SK-N-DZ (cell line): ENCODE measurements around the gene UBXN2A.
"Not testable (repeated sequence)": the region's sequence is repeated elsewhere in the genome, so short reads cannot be mapped to it uniquely, and the experiment has no call there.

ENCODE experiments used
- DNase-seq: peaks from one replicate; pipeline ENCODE4 v3.0.0-alpha.2; 2015; ENCODE audit warnings: low spot score
- small RNA-seq, 2 experiments: library from RNA; depleted of rRNA; stranded (forward); fragments of <200 nt; gene quantifications; one replicate each; pipeline ENCODE3, GENCODE V24; 2014

UBXN2A gene

DNA sequence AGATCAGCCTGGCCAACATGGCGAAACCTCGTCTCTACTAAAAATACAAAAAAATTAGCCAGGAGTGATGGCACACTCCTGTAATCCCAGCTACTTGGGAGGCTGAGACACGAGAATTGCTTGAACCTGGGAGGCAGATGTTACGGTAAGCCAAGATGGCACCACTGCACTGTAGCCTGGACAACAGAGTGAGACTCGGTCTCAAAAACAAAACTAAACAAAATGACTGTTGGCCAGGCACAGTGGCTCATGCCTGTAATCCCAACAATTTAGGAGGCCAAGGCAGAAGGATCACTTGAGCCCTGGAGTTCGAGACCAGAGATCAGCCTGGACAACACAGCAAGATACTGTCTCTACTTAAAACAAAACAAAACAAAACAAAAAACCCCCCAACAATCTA lies 102.9 kb downstream of the UBXN2A start:
- not testable (repeated sequence) for DNase-seq

DNA sequence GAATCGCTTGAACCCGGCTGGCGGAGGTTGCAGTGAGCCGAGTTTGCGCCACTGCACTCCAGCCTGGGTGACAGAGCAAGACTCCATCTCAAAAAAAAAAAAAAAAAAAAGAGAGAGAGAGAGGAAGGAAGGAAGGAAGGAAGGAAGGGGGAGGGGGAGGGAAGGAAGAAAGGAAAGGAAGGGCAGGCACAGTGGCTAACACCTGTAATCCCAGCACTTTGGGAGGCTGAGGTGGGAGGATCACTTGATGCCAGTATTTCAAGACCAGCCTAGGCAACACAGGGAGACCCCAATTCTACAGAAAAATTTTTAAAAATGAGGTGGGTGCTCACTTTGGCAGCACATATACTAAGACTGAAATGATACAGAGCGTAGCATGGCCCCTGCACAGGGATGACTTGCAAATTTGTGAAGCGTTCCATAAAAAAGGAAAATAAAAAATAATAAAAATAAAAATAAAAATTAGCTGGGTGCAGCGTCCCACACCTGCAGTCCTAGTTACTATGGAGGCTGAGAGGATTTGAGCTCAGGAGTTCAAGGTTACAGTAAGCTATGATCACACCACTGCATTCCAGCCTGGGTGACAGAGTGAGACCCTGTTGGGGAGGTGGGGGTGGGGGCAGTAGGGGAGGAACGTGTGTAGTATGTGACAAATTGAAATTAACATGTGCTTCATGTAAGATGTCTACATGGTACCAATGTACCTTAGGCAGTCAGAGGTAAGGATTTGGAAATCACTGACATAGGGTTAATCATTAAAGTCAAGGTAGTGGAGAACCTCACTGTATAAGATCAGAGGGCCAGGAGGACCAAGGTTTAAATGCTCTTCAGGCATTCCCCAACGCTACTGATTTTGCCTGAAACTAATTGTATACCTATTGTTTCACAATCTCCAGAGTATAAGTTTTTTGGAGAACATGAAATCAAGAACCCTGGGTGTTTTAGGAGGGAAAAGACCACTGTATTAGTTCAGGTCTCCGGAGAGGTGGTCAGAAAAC lies 105.5 kb downstream of the UBXN2A start:
- no peak for DNase-seq

DNA sequence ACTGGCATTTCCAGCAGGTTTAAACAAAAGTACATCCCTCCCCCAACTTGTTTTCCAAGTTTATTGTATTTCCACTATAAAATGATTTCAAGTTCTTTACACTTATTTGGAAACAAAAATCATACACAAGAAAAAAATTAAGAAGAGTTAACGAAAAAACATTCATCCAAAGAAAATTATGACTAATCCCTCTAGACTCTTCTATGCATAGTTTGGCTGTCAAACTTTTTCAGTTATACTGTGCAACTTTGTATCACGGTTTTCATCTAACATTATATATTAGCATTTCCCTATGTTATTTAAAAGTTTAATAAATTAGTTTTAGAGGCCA lies 106.3 kb downstream of the UBXN2A start:
- no peak for DNase-seq

DNA sequence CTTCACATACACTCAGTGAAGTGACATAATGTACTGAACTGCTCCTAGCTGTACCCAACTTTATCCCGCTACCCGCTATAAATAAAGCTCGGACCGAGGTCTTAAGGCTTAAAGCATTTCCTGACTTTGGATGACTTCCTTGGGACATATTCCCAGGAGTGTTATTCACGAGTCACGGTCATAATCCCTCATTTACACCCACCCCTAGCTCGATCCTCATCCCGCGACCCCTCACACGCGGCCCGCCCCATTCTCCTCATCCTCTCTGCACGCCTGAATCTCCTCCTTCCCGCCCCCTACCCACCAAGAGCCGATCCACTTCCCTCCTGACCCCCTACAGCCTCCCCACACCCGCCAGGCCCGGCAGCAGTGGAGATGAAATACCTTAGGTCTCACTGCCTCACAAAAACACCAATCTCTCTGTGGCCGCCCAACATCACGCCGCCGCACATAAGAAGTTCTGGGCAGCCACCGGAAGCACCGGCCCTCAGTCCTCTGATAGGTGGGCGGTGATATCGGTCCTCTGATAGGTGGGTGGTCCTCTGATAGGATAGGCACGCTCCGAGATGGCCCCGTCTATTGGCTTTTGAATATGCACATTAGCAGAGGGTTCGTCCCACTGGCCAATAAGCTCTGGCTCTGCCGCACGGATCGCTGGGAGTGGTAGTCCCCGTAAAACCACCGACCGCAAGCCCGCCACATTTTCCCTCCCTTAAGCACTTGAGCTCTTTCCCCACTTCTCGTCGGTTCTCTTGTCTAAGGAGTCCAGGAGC lies 106.9 kb downstream of the UBXN2A start, which contains the start of gene WDCP:
Gene WDCP (minus strand): TSS at position 462 of the 773 bp plus-strand sequence. CDS start 7,897 bp downstream, outside the sequence.
- DNase-seq, result peak; percentile 98

DNA sequence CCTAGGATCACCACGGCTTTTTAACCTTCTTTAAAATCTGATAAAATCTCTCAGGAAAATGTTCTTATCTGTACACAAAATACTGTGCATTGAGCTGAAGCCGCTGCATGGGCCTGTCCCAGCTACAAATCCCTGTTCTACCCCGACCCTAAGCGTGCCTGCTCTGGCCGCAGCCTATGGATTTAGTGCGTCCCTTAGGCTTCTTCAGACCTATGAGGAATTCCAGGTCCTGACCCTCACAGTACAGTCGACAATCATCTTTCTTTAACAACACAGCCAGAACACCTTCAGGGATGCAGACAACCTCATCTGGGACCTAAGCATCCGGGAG lies 107.4 kb downstream of the UBXN2A start:
- no peak for DNase-seq

DNA sequence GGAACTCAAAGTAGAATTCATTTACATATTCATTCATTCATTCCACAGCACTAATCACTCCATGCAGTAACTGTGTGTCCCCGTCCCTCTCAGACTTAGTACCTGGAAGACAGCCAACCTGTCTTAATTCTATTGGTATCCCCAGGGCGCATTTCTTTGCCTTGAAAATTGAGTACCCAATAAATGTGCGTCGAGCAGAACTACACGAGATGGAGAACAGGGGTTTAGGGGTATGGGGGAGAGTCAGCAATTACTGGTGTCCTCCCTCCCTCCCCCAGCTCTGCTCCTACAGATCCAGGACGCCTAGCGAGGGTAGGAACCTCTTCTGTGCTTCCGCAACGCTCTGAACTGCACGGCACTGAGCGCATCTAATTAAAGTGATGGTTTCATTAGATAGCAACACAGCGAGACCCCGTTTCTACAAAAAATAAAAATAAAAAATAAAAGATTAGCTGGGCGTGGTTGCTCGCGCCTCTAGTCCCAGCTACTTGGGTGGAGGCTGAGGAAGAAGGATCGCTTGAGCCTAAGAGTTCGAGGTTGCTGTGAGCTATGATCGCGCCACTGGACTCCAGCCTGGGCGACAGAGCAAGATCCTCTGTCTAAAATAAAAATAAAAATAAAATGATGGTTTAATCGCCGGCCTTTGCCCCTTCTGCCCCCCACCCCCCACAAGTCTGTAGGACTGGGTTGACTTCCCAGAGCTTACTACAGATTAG lies 108.7 kb downstream of the UBXN2A start:
- DNase-seq, result peak; percentile 28

DNA sequence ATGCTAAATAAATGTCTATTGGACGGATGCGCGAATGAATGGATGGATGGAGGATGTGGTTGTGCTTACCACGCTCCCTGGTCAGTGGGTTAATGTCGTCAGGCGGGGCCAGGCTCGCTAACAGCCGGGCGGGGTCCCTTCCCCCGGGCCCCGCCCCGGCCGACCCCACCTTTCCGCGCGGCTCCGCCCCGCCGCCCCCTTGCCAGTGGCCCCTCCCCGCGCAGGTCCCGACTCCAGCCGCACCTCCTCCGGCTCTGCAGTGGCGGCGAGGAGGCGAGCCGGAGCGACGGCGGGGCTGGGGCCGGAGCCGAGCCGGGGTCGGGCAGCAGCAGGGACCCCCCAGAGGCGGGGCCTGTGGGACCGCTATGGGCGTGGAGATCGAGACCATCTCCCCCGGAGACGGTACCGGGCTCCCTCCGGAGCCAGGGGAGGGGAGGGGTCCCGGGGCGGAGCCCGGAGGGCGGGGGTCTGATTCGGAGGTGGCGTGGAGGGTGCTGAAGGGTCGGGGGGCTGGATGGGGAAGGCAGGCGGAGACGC lies 109.3 kb downstream of the UBXN2A start, which contains the start of gene FKBP1B:
Gene FKBP1B (plus strand): TSS at position 257 of the 537 bp plus-strand sequence. CDS start 109 bp downstream, at position 366.
- DNase-seq, result peak; percentile 79

DNA sequence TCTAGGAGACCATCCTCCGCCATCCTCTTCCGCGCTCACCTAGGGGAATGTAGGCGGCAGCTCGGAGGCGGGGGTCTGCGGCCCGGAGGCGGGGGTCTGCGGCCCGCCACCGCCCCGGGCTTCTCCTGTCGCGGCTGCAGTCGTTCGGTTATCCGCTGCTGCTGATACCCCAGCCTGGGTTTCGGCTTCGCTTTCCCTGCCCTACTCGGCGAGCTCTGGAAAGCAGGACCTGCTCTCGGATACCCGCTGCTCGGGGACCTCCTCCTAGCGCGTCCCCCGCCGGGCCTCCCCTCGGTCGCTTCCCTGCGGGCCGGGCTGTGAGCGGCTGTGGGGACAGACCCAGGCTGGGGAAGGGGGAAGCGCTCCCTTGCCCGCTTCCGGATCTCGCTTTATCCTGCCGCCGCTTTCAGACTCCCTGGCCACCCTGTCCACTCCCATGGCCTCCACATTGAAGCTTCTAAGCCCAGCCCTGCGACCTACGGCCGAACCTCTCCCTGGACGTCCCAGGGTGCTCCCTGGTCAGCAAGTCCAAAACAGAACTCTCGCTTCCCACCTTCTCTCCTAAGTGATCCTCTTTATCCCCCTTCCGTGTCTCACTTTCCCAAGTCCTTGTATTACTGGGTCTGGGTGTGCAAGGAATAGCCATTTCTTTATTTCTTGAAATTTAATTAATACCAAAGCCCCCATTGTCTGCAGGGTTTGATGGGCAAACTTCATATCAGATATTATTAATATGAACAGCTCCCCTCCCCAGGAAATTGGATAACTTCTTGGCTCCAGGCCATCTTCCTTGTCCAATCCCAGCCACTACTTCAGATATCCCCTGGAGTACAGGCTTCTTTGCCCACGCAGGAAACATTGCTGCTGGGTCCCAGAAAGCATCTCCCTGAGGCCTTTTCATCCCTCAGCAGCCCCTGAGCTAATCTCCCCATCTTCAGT lies 110.0 kb downstream of the UBXN2A start:
- peak; percentile 38 for DNase-seq

DNA sequence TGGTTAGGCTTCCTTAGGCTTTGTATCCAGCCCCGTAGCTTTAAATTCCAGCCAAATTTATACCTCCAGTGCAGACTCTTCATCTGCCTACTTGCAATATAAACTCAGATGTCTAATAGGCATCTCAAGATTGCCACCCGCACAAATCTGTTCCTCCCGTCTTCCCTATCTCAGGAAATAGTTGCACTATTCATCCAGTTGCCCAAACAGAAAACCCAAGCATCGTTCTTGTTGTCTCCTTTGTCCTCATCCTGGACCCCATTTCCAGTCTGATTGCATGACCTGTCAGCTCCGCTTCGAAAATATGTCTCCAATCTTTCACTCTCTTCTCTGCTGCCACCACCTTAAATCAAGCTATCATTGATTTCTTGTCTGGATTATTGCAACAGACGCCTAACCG lies 111.6 kb downstream of the UBXN2A start:
- no peak for DNase-seq

DNA sequence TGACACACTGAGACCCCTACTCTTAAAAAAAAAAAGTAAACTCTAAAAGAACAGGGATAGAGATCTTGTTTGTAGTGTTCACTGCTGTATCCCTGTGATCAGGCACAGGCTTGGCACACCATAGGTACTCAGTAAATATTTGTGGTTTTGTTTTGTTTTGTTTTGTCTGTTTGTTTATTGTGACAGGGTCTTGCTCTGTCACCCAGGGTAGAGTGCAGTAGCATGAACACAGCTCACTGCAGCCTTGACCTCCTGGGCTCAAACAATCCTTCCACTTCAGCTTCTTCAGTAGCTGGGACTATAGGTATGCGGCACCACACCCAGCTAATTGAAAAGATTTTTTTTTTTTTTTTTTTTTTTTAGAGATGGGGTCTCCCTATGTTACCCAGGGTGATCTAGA lies 112.7 kb downstream of the UBXN2A start:
- DNase-seq, result no peak

Small RNA genes within 50 kb of the gene (small RNA-seq; reads per million reads assigned to genes)
- gene RN7SL610P (0 reads per million in 2 experiments), gene RNU6-370P (0 reads per million in 2 experiments)
